Amygdala (tissue), 56 donors: ENCODE results near the gene PPP1R13B.
A peak's percentile ranks its signal among the peaks of the same experiment; 100 is the strongest.

Source experiments
- DNase-seq, 56 donors: peaks; one replicate each; lab custom pipeline; 2025; lab: John Stamatoyannopoulos, UW

The PPP1R13B gene

GRCh38 chr14:103749860-103750259, 97.5 kb downstream of the PPP1R13B start:
- no peak for DNase-seq

- DNase-seq: no peak
These were observed 97.9 kb downstream of the PPP1R13B start for GRCh38 chr14:103749452-103749851.

- no peak for DNase-seq
These were observed 98.9 kb downstream of the PPP1R13B start for GRCh38 chr14:103748534-103748857.

GRCh38 chr14:103746701-103747100, 100.7 kb downstream of the PPP1R13B start:
- DNase-seq: no peak

GRCh38 chr14:103745424-103745823, 102.0 kb downstream of the PPP1R13B start:
- no peak for DNase-seq

GRCh38 chr14:103744621-103745395, 102.6 kb downstream of the PPP1R13B start:
- DNase-seq: no peak

GRCh38 chr14:103743691-103744090, 103.7 kb downstream of the PPP1R13B start:
- DNase-seq: no peak

- no peak for DNase-seq
These were observed 104.7 kb downstream of the PPP1R13B start for GRCh38 chr14:103742499-103743255.

GRCh38 chr14:103741876-103742275, 105.5 kb downstream of the PPP1R13B start:
- DNase-seq: no peak

GRCh38 chr14:103740991-103741689, 106.2 kb downstream of the PPP1R13B start:
- DNase-seq: no peak

- no peak for DNase-seq
These were observed 107.4 kb downstream of the PPP1R13B start for GRCh38 chr14:103739793-103740501.

GRCh38 chr14:103739466-103739792, 107.9 kb downstream of the PPP1R13B start:
- DNase-seq: no peak

- peak in 11 of 56 donors; percentile 32 to 72 (median 46) for DNase-seq
These were observed 108.5 kb downstream of the PPP1R13B start for GRCh38 chr14:103738701-103739451.

GRCh38 chr14:103738166-103738565, 109.2 kb downstream of the PPP1R13B start:
- no peak for DNase-seq

- no peak for DNase-seq
These were observed 109.8 kb downstream of the PPP1R13B start for GRCh38 chr14:103737432-103738045.

GRCh38 chr14:103736546-103737431, 110.6 kb downstream of the PPP1R13B start:
- peak in 11 of 56 donors; percentile 22 to 57 (median 42) for DNase-seq

GRCh38 chr14:103735815-103736545, 111.4 kb downstream of the PPP1R13B start:
- DNase-seq: no peak

GRCh38 chr14:103735439-103735814, 111.9 kb downstream of the PPP1R13B start:
- DNase-seq: peak in 15 of 56 donors; percentile 31 to 63 (median 43)
